Hepatocyte (in vitro differentiated cells): ENCODE results near the gene ZNF771. TPM values are rescaled to one million over a fixed set of nuclear protein-coding genes. Genes with fewer than 3 reads are reported as not detected.

Experiments used
- DNase-seq: peaks from one replicate; pipeline ENCODE4 v3.0.0-alpha.2; 2016; ENCODE audit warnings: low spot score
- H2AFZ ChIP-seq: fragments of 200-600 bp; sonication (generic); 2 replicates; pipeline ENCODE4 v1.6.0; 2016; ENCODE audit warnings: antibody characterized with exemption, mild to moderate bottlenecking
- H3K27ac ChIP-seq: fragments of 200-600 bp; sonication (generic); 2 replicates; pipeline ENCODE4 v1.5.1; 2016; ENCODE audit warnings: mild to moderate bottlenecking
- H3K27me3 ChIP-seq: fragments of 200-600 bp; sonication (generic); 2 replicates; pipeline ENCODE4 v1.6.1; 2016
- H3K36me3 ChIP-seq: fragments of 200-600 bp; sonication (generic); replicated peaks from 2 replicates; pipeline ENCODE4 v1.5.1; 2016; ENCODE audit warnings: low read depth; ENCODE audit not compliant: insufficient read depth
- H3K4me1 ChIP-seq: fragments of 200-600 bp; sonication (generic); 2 replicates; pipeline ENCODE4 v1.5.1; 2016; ENCODE audit warnings: mild to moderate bottlenecking, moderate library complexity; ENCODE audit not compliant: insufficient read depth
- H3K4me2 ChIP-seq: fragments of 200-600 bp; sonication (generic); 2 replicates; pipeline ENCODE4 v1.6.0; 2016
- H3K4me3 ChIP-seq: fragments of 200-600 bp; sonication (generic); 2 replicates; pipeline ENCODE4 v1.5.1; 2016; ENCODE audit warnings: mild to moderate bottlenecking
- H3K79me2 ChIP-seq: fragments of 200-600 bp; sonication (generic); 2 replicates; pipeline ENCODE4 v1.6.0; 2017; ENCODE audit warnings: mild to moderate bottlenecking
- H3K9me2 ChIP-seq: fragments of 200-600 bp; sonication (generic); replicated peaks from 2 replicates; pipeline ENCODE4 v1.6.0; 2017; ENCODE audit warnings: mild to moderate bottlenecking; ENCODE audit not compliant: insufficient read depth
- H3K9me3 ChIP-seq: fragments of 200-600 bp; sonication (generic); 2 replicates; pipeline ENCODE4 v1.5.1; 2016; ENCODE audit warnings: low read depth, mild to moderate bottlenecking
- H4K20me1 ChIP-seq: fragments of 200-600 bp; sonication (generic); 2 replicates; pipeline ENCODE4 v1.6.0; 2016; ENCODE audit warnings: mild to moderate bottlenecking; ENCODE audit not compliant: insufficient read depth, poor library complexity, severe bottlenecking
- CTCF ChIP-seq: fragments of 200-600 bp; sonication (generic); IDR thresholded peaks from 2 replicates; pipeline ENCODE4 v1.5.1; 2016; ENCODE audit warnings: antibody characterized with exemption, mild to moderate bottlenecking; ENCODE audit not compliant: poor library complexity
- EZH2 ChIP-seq: fragments of 200-600 bp; sonication (generic); IDR thresholded peaks from 2 replicates; pipeline ENCODE4 v1.6.1; 2016; ENCODE audit warnings: antibody characterized with exemption, mild to moderate bottlenecking, borderline replicate concordance
- EZH2phosphoT487 ChIP-seq: fragments of 200-600 bp; sonication (generic); IDR thresholded peaks from one replicate; pipeline ENCODE4 v1.6.1; 2018; ENCODE audit warnings: antibody characterized with exemption, mild to moderate bottlenecking, low read depth, moderate library complexity; ENCODE audit not compliant: unreplicated experiment, severe bottlenecking
- WGBS: methylation state at CpG from one replicate; pipeline ENCODE4 v1.1.6; 2016; ENCODE audit warnings: low lambda C conversion rate; ENCODE audit errors: missing lambda C conversion rate; 5-methylcytosine and 5-hydroxymethylcytosine counted together
- polyA plus RNA-seq: library from polyadenylated mRNA; unstranded; fragments of >200 nt; fragmentation: Nextera tagmentation; extraction: Ambion mirVana; gene quantifications from 2 replicates; pipeline ENCODE4 v1.2.1, GENCODE V29; 2016
- total RNA-seq: library from RNA; depleted of rRNA; stranded (reverse); fragments of >200 nt; gene quantifications from 2 replicates; pipeline ENCODE4 v1.2.3, GENCODE V29; 2014

The ZNF771 gene
- total RNA-seq (12.4 and 18.7 TPM in 2 replicates), polyA plus RNA-seq (23.6 and 25.2 TPM in 2 replicates)

GRCh38 chr16:30407102-30407803 lies at the start of gene ZNF771:
ZNF771 (plus strand) TSS chr16:30407606; CDS start chr16:30408054, 448 bp downstream.
- Histone ChIP-seq H3K4me3 (peak within 1 kb of the TSS; percentile 99), H3K9me2 (no peaks in the 10 kb centered on the region), H3K79me2 (peaks cover 29% of the 10 kb centered on the region), H3K4me2 (peak within 1 kb of the TSS; percentile 96), H3K27me3 (no peaks in the 10 kb centered on the region), H4K20me1 (peaks cover 3% of the 10 kb centered on the region), H3K9me3 (no peaks in the 10 kb centered on the region), H3K4me1 (peaks cover 12% of the 10 kb centered on the region), H3K27ac (peak within 1 kb of the TSS; percentile 96), H2AFZ (peak within 1 kb of the TSS; percentile 100), H3K36me3 (no peaks in the 10 kb centered on the region)
- peak; percentile 96 for DNase-seq
- TF ChIP-seq EZH2 (no peak), CTCF (no peak), EZH2phosphoT487 (no peak)
- under 1% methylated on average over 47 of the region's 65 CpGs for WGBS

- H3K9me2 ChIP-seq = no peaks in the 10 kb centered on the region
- H3K9me3 ChIP-seq = no peaks in the 10 kb centered on the region
- no peak overlapping the region for H3K27ac ChIP-seq
- no peaks in the 10 kb centered on the region for H3K27me3 ChIP-seq
- H3K4me1 ChIP-seq = peaks cover 13% of the 10 kb centered on the region
- H3K4me2 ChIP-seq = no peak overlapping the region
- peaks cover 44% of the 10 kb centered on the region for H3K79me2 ChIP-seq
- no peak overlapping the region for H3K4me3 ChIP-seq
- H3K36me3 ChIP-seq = no peaks in the 10 kb centered on the region
- 93% methylated on average over 27 of the region's 37 CpGs for WGBS
- no peak for TF ChIP-seq CTCF
- no peak for TF ChIP-seq EZH2phosphoT487
- TF ChIP-seq EZH2 = no peak
- no peak overlapping the region for H2AFZ ChIP-seq
- peaks cover under 1% of the 10 kb centered on the region for H4K20me1 ChIP-seq
- DNase-seq = no peak
These were observed 49.5 kb upstream of the ZNF771 start for GRCh38 chr16:30357715-30358576.

- TF ChIP-seq CTCF (no peak), EZH2phosphoT487 (no peak), EZH2 (no peak)
- Histone ChIP-seq H3K27ac (no peak overlapping the region), H2AFZ (no peak overlapping the region), H3K9me2 (no peaks in the 10 kb centered on the region), H4K20me1 (peaks cover 3% of the 10 kb centered on the region), H3K4me2 (no peak overlapping the region), H3K4me1 (peaks cover 13% of the 10 kb centered on the region), H3K79me2 (peaks cover 45% of the 10 kb centered on the region), H3K36me3 (no peaks in the 10 kb centered on the region), H3K27me3 (no peaks in the 10 kb centered on the region), H3K9me3 (no peaks in the 10 kb centered on the region), H3K4me3 (no peak overlapping the region)
- no peak for DNase-seq
- WGBS = 97% methylated on average over 9 of the region's 9 CpGs
These were observed 48.8 kb upstream of the ZNF771 start for GRCh38 chr16:30358577-30358936.
